ENCODE data around the gene SLC16A1. TPM values are rescaled to one million over a fixed set of nuclear protein-coding genes. Genes with fewer than 3 reads are reported as not detected.
"Not testable (repeated sequence)": the region's sequence is repeated elsewhere in the genome, so short reads cannot be mapped to it uniquely, and the experiment has no call there.

Gene SLC16A1
- total RNA-seq, 2 donors from 2014 or later: 22.3 to 39.1 TPM

GRCh38 chr1:112901387-112901786 lies 54.6 kb downstream of the SLC16A1 start:
- H3K4me1 ChIP-seq (ENCODE audit: control insufficient read depth in 1 of 2, low read depth in 2 of 2): peaks cover 12 to 15% of the 10 kb centered on the region in 2 donors
- TF ChIP-seq CTCF (IDR thresholded peaks at IDR 0.05): no peak
- DNase-seq (ENCODE audit: low spot score): no peak

GRCh38 chr1:112896783-112897182 lies 59.2 kb downstream of the SLC16A1 start:
- no peaks in the 10 kb centered on the region for H3K36me3 ChIP-seq
- H3K27ac ChIP-seq: no peak overlapping the region
- DNase-seq (ENCODE audit: low spot score) (no peak), ATAC-seq (ENCODE audit: insufficient number of reproducible peaks, low FRiP score, low read depth) (no peak)
- peaks cover 17% of the 10 kb centered on the region for H3K9me3 ChIP-seq
- H3K4me1 ChIP-seq (ENCODE audit: control insufficient read depth in 1 of 2, low read depth in 2 of 2): no peaks in the 10 kb centered on the region
- no peaks in the 10 kb centered on the region for H3K27me3 ChIP-seq (replicated peaks; ENCODE audit: insufficient read depth)
- no peak overlapping the region for H3K4me3 ChIP-seq
- TF ChIP-seq CTCF (IDR thresholded peaks at IDR 0.05): no peak

More at GRCh38 chr1:112901387-112901786, 54.6 kb downstream of the SLC16A1 start:
- Histone ChIP-seq H3K27ac (no peak overlapping the region), H3K4me3 (no peak overlapping the region), H3K27me3 (replicated peaks; ENCODE audit: insufficient read depth) (no peaks in the 10 kb centered on the region), H3K9me3 (peaks cover 7% of the 10 kb centered on the region), H3K36me3 (no peaks in the 10 kb centered on the region)
- no peak for ATAC-seq (ENCODE audit: insufficient number of reproducible peaks, low FRiP score, low read depth)

- no peak overlapping the region for H3K4me3 ChIP-seq
- DNase-seq (ENCODE audit: low spot score): no peak
- no peaks in the 10 kb centered on the region for H3K4me1 ChIP-seq (ENCODE audit: control insufficient read depth in 1 of 2, low read depth in 2 of 2)
- no peak overlapping the region for H3K27ac ChIP-seq
- peaks cover 17% of the 10 kb centered on the region for H3K9me3 ChIP-seq
- no peaks in the 10 kb centered on the region for H3K27me3 ChIP-seq (replicated peaks; ENCODE audit: insufficient read depth)
- no peak for TF ChIP-seq CTCF (IDR thresholded peaks at IDR 0.05)
- ATAC-seq (ENCODE audit: insufficient number of reproducible peaks, low FRiP score, low read depth): no peak
- H3K36me3 ChIP-seq: no peaks in the 10 kb centered on the region
These were observed 61.4 kb downstream of the SLC16A1 start for GRCh38 chr1:112894561-112895011.

GRCh38 chr1:112894010-112894292 lies 62.0 kb downstream of the SLC16A1 start:
- DNase-seq (ENCODE audit: low spot score) (no peak), ATAC-seq (ENCODE audit: insufficient number of reproducible peaks, low FRiP score, low read depth) (no peak)
- no peaks in the 10 kb centered on the region for H3K4me1 ChIP-seq (ENCODE audit: control insufficient read depth in 1 of 2, low read depth in 2 of 2)
- no peak for TF ChIP-seq CTCF (IDR thresholded peaks at IDR 0.05)
- no peaks in the 10 kb centered on the region for H3K27me3 ChIP-seq (replicated peaks; ENCODE audit: insufficient read depth)
- no peaks in the 10 kb centered on the region for H3K36me3 ChIP-seq
- H3K27ac ChIP-seq: no peak overlapping the region
- H3K4me3 ChIP-seq: no peak overlapping the region
- H3K9me3 ChIP-seq: peaks cover 17% of the 10 kb centered on the region

GRCh38 chr1:112893288-112894009 lies 62.5 kb downstream of the SLC16A1 start:
- Histone ChIP-seq H3K4me1 (ENCODE audit: control insufficient read depth in 1 of 2, low read depth in 2 of 2) (no peaks in the 10 kb centered on the region), H3K27ac (no peak overlapping the region), H3K36me3 (no peaks in the 10 kb centered on the region), H3K9me3 (peaks cover 17% of the 10 kb centered on the region), H3K4me3 (no peak overlapping the region), H3K27me3 (replicated peaks; ENCODE audit: insufficient read depth) (no peaks in the 10 kb centered on the region)
- ATAC-seq (ENCODE audit: insufficient number of reproducible peaks, low FRiP score, low read depth) (no peak), DNase-seq (ENCODE audit: low spot score) (no peak)
- TF ChIP-seq CTCF (IDR thresholded peaks at IDR 0.05): no peak

GRCh38 chr1:112889906-112890305 lies 66.1 kb downstream of the SLC16A1 start:
- not testable (repeated sequence) for H3K27me3 ChIP-seq (replicated peaks; ENCODE audit: insufficient read depth); H3K27ac ChIP-seq; H3K9me3 ChIP-seq; H3K4me3 ChIP-seq; H3K4me1 ChIP-seq (ENCODE audit: control insufficient read depth in 1 of 2, low read depth in 2 of 2); ATAC-seq (ENCODE audit: insufficient number of reproducible peaks, low FRiP score, low read depth); DNase-seq (ENCODE audit: low spot score); H3K36me3 ChIP-seq

Data from thoracic aorta (tissue), 2 donors.